Measurements from ENCODE around the gene BTNL3. TPM values are rescaled to one million over a fixed set of nuclear protein-coding genes. Genes with fewer than 3 reads are reported as not detected.

Gene BTNL3
- polyA plus RNA-seq, 1 of the 3 experiments (the other 2 are of a cell fraction) = not detected

GRCh38 chr5:180975338-180975737, 13.3 kb upstream of the BTNL3 start:
- Histone ChIP-seq H3K79me2 (ENCODE audit: insufficient read depth) (no peaks in the 10 kb centered on the region), H3K27me3 (ENCODE audit: insufficient read depth) (no peaks in the 10 kb centered on the region; the same call in 1 of the 2 replicates), H3K9me2 (no peaks in the 10 kb centered on the region), H2AFZ (ENCODE audit: low read depth) (no peak overlapping the region), H4K20me1 (ENCODE audit: insufficient read depth) (no peaks in the 10 kb centered on the region), H3F3A (replicated peaks; ENCODE audit: insufficient read depth) (no peaks in the 10 kb centered on the region), H3K9ac (no peak overlapping the region), H3K36me3 (replicated peaks in 1 of 2; ENCODE audit: control insufficient read depth in 1 of 2, insufficient read depth in 2 of 2, low read length in 1 of 2) (no peaks in the 10 kb centered on the region), H3K27ac (ENCODE audit: low read depth in 2 of 2, low read length in 1 of 2) (no peak overlapping the region), H3K4me2 (no peak overlapping the region), H3K9me3 (no peaks in the 10 kb centered on the region), H3K4me1 (ENCODE audit: control insufficient read depth in 1 of 2, insufficient read depth in 2 of 2, low read depth in 1 of 2, low read length in 1 of 2) (no peaks in the 10 kb centered on the region), H3K4me3 (ENCODE audit: low read depth in 2 of 2, low read length in 1 of 2) (no peak overlapping the region)
- POLR2A ChIA-PET = no interaction called here
- CTCF ChIA-PET = no interaction called here
- DNase-seq = no peak
- 0% methylated on average over 1 of the region's 2 CpGs for WGBS (ENCODE audit: low lambda C conversion rate)
- TF ChIP-seq GATA2 (CRISPR knock-in tag; IDR thresholded peaks at IDR 0.05) (no peak), PBX3 (IDR thresholded peaks at IDR 0.05) (no peak), EZH2phosphoT487 (IDR thresholded peaks at IDR 0.05; ENCODE audit: borderline replicate concordance, low read depth) (no peak), YY1 (IDR thresholded peaks at IDR 0.05; ENCODE audit: low read depth) (no peak), ELF1 (IDR thresholded peaks at IDR 0.05) (no peak), JUND (IDR thresholded peaks at IDR 0.05) (no peak), SMC3 (IDR thresholded peaks at IDR 0.05; ENCODE audit: low read depth, low read length) (no peak), RAD21 (IDR thresholded peaks at IDR 0.05; ENCODE audit: low read length) (no peak), TEAD4 (IDR thresholded peaks at IDR 0.05; ENCODE audit: borderline replicate concordance, insufficient read depth) (no peak), TCF12 (IDR thresholded peaks at IDR 0.05) (no peak), FOXM1 (IDR thresholded peaks at IDR 0.05; ENCODE audit: low read depth) (no peak)
- TF ChIP-seq, protein P1, sequence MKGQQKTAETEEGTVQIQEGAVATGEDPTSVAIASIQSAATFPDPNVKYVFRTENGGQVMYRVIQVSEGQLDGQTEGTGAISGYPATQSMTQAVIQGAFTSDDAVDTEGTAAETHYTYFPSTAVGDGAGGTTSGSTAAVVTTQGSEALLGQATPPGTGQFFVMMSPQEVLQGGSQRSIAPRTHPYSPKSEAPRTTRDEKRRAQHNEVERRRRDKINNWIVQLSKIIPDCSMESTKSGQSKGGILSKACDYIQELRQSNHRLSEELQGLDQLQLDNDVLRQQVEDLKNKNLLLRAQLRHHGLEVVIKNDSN (IDR thresholded peaks at IDR 0.05; ENCODE audit: borderline replicate concordance, low read depth) = no peak

DNA sequence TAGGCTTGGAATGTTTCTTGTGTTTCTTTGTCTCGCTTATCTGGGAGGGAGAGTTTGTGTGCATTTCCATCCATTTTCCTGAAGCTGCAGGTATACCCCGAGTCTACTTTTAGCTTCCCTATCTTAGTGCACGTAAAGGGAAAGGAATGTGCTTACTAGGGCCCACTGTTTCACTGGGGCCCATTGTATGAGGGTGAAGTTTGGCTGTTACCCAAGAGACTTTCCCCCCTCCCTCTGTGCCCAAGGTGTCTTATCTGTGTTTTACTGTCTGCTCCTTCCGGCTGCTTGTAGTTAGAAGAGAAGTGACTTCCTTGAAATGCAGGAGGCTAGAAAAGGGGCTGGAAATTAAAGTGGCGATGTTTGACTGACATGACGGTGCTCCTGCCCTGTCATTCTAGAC, 12.1 kb upstream of the BTNL3 start:
- ChIA-PET CTCF (no interaction called here), POLR2A (no interaction called here)
- Histone ChIP-seq H4K20me1 (ENCODE audit: insufficient read depth) (no peaks in the 10 kb centered on the region), H3K9ac (no peak overlapping the region), H2AFZ (ENCODE audit: low read depth) (no peak overlapping the region), H3K4me3 (ENCODE audit: low read depth in 2 of 2, low read length in 1 of 2) (no peak overlapping the region), H3K4me1 (ENCODE audit: control insufficient read depth in 1 of 2, insufficient read depth in 2 of 2, low read depth in 1 of 2, low read length in 1 of 2) (no peaks in the 10 kb centered on the region), H3K27ac (ENCODE audit: low read depth in 2 of 2, low read length in 1 of 2) (no peak overlapping the region), H3K36me3 (replicated peaks in 1 of 2; ENCODE audit: control insufficient read depth in 1 of 2, insufficient read depth in 2 of 2, low read length in 1 of 2) (no peaks in the 10 kb centered on the region), H3K9me3 (no peaks in the 10 kb centered on the region), H3K9me2 (no peaks in the 10 kb centered on the region), H3K27me3 (ENCODE audit: insufficient read depth) (no peaks in the 10 kb centered on the region; the same call in 1 of the 2 replicates), H3K4me2 (no peak overlapping the region), H3F3A (replicated peaks; ENCODE audit: insufficient read depth) (no peaks in the 10 kb centered on the region), H3K79me2 (ENCODE audit: insufficient read depth) (no peaks in the 10 kb centered on the region)
- WGBS (ENCODE audit: low lambda C conversion rate) = 17% methylated on average over 6 of the region's 6 CpGs
- TF ChIP-seq CHD2 (IDR thresholded peaks at IDR 0.05; ENCODE audit: low read length, partially characterized antibody) = no peak
- DNase-seq = no peak

- Histone ChIP-seq H3K9ac (no peak overlapping the region), H3K9me3 (no peaks in the 10 kb centered on the region), H3K27ac (ENCODE audit: low read depth in 2 of 2, low read length in 1 of 2) (no peak overlapping the region), H2AFZ (ENCODE audit: low read depth) (no peak overlapping the region), H4K20me1 (ENCODE audit: insufficient read depth) (no peaks in the 10 kb centered on the region), H3K79me2 (ENCODE audit: insufficient read depth) (no peaks in the 10 kb centered on the region), H3F3A (replicated peaks; ENCODE audit: insufficient read depth) (no peaks in the 10 kb centered on the region), H3K4me1 (ENCODE audit: control insufficient read depth in 1 of 2, insufficient read depth in 2 of 2, low read depth in 1 of 2, low read length in 1 of 2) (no peaks in the 10 kb centered on the region), H3K4me3 (ENCODE audit: low read depth in 2 of 2, low read length in 1 of 2) (no peak overlapping the region), H3K9me2 (no peaks in the 10 kb centered on the region), H3K36me3 (replicated peaks in 1 of 2; ENCODE audit: control insufficient read depth in 1 of 2, insufficient read depth in 2 of 2, low read length in 1 of 2) (no peaks in the 10 kb centered on the region), H3K27me3 (ENCODE audit: insufficient read depth) (no peaks in the 10 kb centered on the region; the same call in 1 of the 2 replicates), H3K4me2 (no peak overlapping the region)
- 14% methylated on average over 1 of the region's 1 CpG for WGBS (ENCODE audit: low lambda C conversion rate)
- no peak for DNase-seq
- POLR2A ChIA-PET = no interaction called here
- CTCF ChIA-PET = no interaction called here
- TF ChIP-seq MAX (IDR thresholded peaks at IDR 0.05; ENCODE audit: low read depth) (no peak), RCOR1 (IDR thresholded peaks at IDR 0.05; ENCODE audit: low read length) (no peak), RAD21 (IDR thresholded peaks at IDR 0.05; ENCODE audit: low read length) (no peak), SIN3A (IDR thresholded peaks at IDR 0.05; ENCODE audit: borderline replicate concordance, low read depth, low read length) (no peak), EZH2phosphoT487 (IDR thresholded peaks at IDR 0.05; ENCODE audit: borderline replicate concordance, low read depth) (no peak), GATA2 (CRISPR knock-in tag; IDR thresholded peaks at IDR 0.05) (no peak), FOXJ3 (CRISPR knock-in tag; IDR thresholded peaks at IDR 0.05) (no peak), ELF1 (IDR thresholded peaks at IDR 0.05) (no peak), MEF2A (IDR thresholded peaks at IDR 0.05; ENCODE audit: borderline replicate concordance, low read depth) (no peak), POLR2AphosphoS5 (IDR thresholded peaks at IDR 0.05; ENCODE audit: low read depth, low read length) (no peak), USF2 (IDR thresholded peaks at IDR 0.05; ENCODE audit: borderline replicate concordance, low read depth, low read length) (no peak), FOSL2 (IDR thresholded peaks at IDR 0.05; ENCODE audit: borderline replicate concordance, low read depth) (no peak), SMC3 (IDR thresholded peaks at IDR 0.05; ENCODE audit: low read depth, low read length) (no peak), TEAD4 (IDR thresholded peaks at IDR 0.05; ENCODE audit: borderline replicate concordance, insufficient read depth) (no peak)
- TF ChIP-seq, protein P1 (IDR thresholded peaks at IDR 0.05; ENCODE audit: borderline replicate concordance, low read depth) = no peak
Measured at GRCh38 chr5:180977852-180978251, 10.8 kb upstream of the BTNL3 start.
